Mesenchymal stem cell (in vitro differentiated cells and primary cell): Measurements from ENCODE around the gene PKMYT1.

Experiments
- DNase-seq: peaks from one replicate; pipeline ENCODE4 v3.0.0-alpha.2; 2013
- H2AFZ ChIP-seq: one replicate; pipeline ENCODE4 v1.6.1; 2013; ENCODE audit warnings: low read depth, mild to moderate bottlenecking, control low read depth, inconsistent platforms, low read length, moderate library complexity
- H2AK5ac ChIP-seq: 2 replicates; pipeline ENCODE4 v1.6.1; 2013; ENCODE audit warnings: low read length, moderate library complexity, mild to moderate bottlenecking, inconsistent platforms; ENCODE audit not compliant: severe bottlenecking
- H2BK120ac ChIP-seq: one replicate; pipeline ENCODE4 v1.6.1; 2013; ENCODE audit warnings: low read depth, mild to moderate bottlenecking, inconsistent platforms, low read length, moderate library complexity
- H2BK12ac ChIP-seq, 2 experiments: one replicate each; pipeline ENCODE4 v1.6.1; 2013; ENCODE audit warnings: inconsistent platforms in 2 of 2, low read length in 2 of 2, mild to moderate bottlenecking in 2 of 2, moderate library complexity in 2 of 2, control low read depth in 1 of 2
- H2BK15ac ChIP-seq: one replicate; pipeline ENCODE4 v1.6.1; 2013; ENCODE audit warnings: mild to moderate bottlenecking, low read depth, inconsistent platforms; ENCODE audit not compliant: poor library complexity, severe bottlenecking
- H2BK5ac ChIP-seq: 2 replicates; pipeline ENCODE4 v1.6.1; 2013; ENCODE audit warnings: low read depth, mild to moderate bottlenecking, low read length, control low read depth, inconsistent platforms; ENCODE audit not compliant: poor library complexity, severe bottlenecking
- H3K14ac ChIP-seq, 2 experiments: one replicate each; pipeline ENCODE4 v1.6.1; 2013; ENCODE audit warnings: inconsistent platforms in 2 of 2, low read length in 2 of 2, control low read depth in 1 of 2, mild to moderate bottlenecking in 1 of 2, moderate library complexity in 1 of 2
- H3K18ac ChIP-seq, 2 experiments: one replicate each; pipeline ENCODE4 v1.6.1; 2013; ENCODE audit warnings: inconsistent platforms in 2 of 2, low read length in 2 of 2, control low read depth in 1 of 2, low read depth in 1 of 2, mild to moderate bottlenecking in 1 of 2
- H3K23ac ChIP-seq, 2 experiments: one replicate each; pipeline ENCODE4 v1.6.1; 2013; ENCODE audit warnings: inconsistent platforms in 2 of 2, low read length in 2 of 2, mild to moderate bottlenecking in 2 of 2, moderate library complexity in 2 of 2, control low read depth in 1 of 2
- H3K27ac ChIP-seq: 2 replicates; pipeline ENCODE4 v1.5.1; 2013; ENCODE audit warnings: mild to moderate bottlenecking, moderate library complexity, low read length, control low read depth, inconsistent platforms; ENCODE audit not compliant: poor library complexity, severe bottlenecking
- H3K27me3 ChIP-seq, 2 experiments: 2 replicates each; pipeline versions ENCODE4 v1.6.1 to v1.7.0; 2013; ENCODE audit warnings: low read length in 2 of 2, mild to moderate bottlenecking in 2 of 2, moderate library complexity in 2 of 2, control low read depth in 1 of 2, inconsistent platforms in 1 of 2; ENCODE audit not compliant: control insufficient read depth in 1 of 2, insufficient read depth in 1 of 2
- H3K36me3 ChIP-seq, 2 experiments: 2 replicates each; pipeline versions ENCODE4 v1.6.1 to v1.7.0; 2013; ENCODE audit warnings: low read length in 2 of 2, control low read depth in 1 of 2, inconsistent platforms in 1 of 2, low read depth in 1 of 2, mild to moderate bottlenecking in 1 of 2; ENCODE audit not compliant: insufficient read depth in 2 of 2, control insufficient read depth in 1 of 2
- H3K4ac ChIP-seq, 2 experiments: one replicate each; pipeline ENCODE4 v1.6.1; 2013; ENCODE audit warnings: inconsistent platforms in 2 of 2, low read length in 2 of 2, mild to moderate bottlenecking in 2 of 2, moderate library complexity in 2 of 2, control low read depth in 1 of 2, low read depth in 1 of 2
- H3K4me1 ChIP-seq: 2 replicates; pipeline ENCODE4 v1.6.1; 2013; ENCODE audit warnings: low read depth, low read length, control low read depth; ENCODE audit not compliant: control insufficient read depth, insufficient read depth
- H3K4me2 ChIP-seq: 2 replicates; pipeline ENCODE4 v1.6.1; 2013; ENCODE audit warnings: low read length, mild to moderate bottlenecking, inconsistent platforms; ENCODE audit not compliant: poor library complexity, severe bottlenecking
- H3K4me3 ChIP-seq, 2 experiments: 2 replicates each; pipeline versions ENCODE4 v1.5.1 to v1.7.0; 2013; ENCODE audit warnings: low read length in 2 of 2, mild to moderate bottlenecking in 2 of 2, control low read depth in 1 of 2, low read depth in 1 of 2; ENCODE audit not compliant: insufficient read depth in 1 of 2
- H3K79me1 ChIP-seq: replicated peaks from 2 replicates; pipeline ENCODE4 v1.6.1; 2013; ENCODE audit warnings: mild to moderate bottlenecking, control low read depth, low read length, inconsistent platforms; ENCODE audit not compliant: poor library complexity, severe bottlenecking
- H3K9ac ChIP-seq: 2 replicates; pipeline ENCODE4 v1.7.0; 2013; ENCODE audit warnings: mild to moderate bottlenecking, low read length, moderate library complexity
- H3K9me3 ChIP-seq: 2 replicates; pipeline ENCODE4 v1.7.0; 2013; ENCODE audit warnings: mild to moderate bottlenecking, low read length; ENCODE audit not compliant: control insufficient read depth
- H4K8ac ChIP-seq: one replicate; pipeline ENCODE4 v1.6.1; 2013; ENCODE audit warnings: inconsistent platforms, mild to moderate bottlenecking, low read length, moderate library complexity
- H4K91ac ChIP-seq: one replicate; pipeline ENCODE4 v1.6.1; 2013; ENCODE audit warnings: mild to moderate bottlenecking, low read length, inconsistent platforms
- WGBS: methylation state at CpG from one replicate; pipeline ENCODE4 v1.1.7; 2013; ENCODE audit warnings: mixed read lengths; 5-methylcytosine and 5-hydroxymethylcytosine counted together

Gene PKMYT1

GRCh38 chr16:2973093-2973492, 7.2 kb downstream of the PKMYT1 start:
- H3K79me1 ChIP-seq: peaks cover 17% of the 10 kb centered on the region
- no peak overlapping the region for H2AK5ac ChIP-seq
- no peak overlapping the region for H2BK15ac ChIP-seq
- no peak for DNase-seq
- no peak overlapping the region for H2BK120ac ChIP-seq
- no peak overlapping the region for H3K4me2 ChIP-seq
- no peak overlapping the region for H3K27ac ChIP-seq
- peaks cover 39% of the 10 kb centered on the region for H3K4me1 ChIP-seq
- no peak overlapping the region for H4K91ac ChIP-seq
- 89% methylated on average over 5 of the region's 5 CpGs for WGBS
- H3K14ac ChIP-seq: no peak overlapping the region
- H4K8ac ChIP-seq: no peak overlapping the region
- H3K23ac ChIP-seq: no peak overlapping the region
- no peak overlapping the region for H3K18ac ChIP-seq
- no peak overlapping the region for H3K4me3 ChIP-seq
- H2AFZ ChIP-seq: no peak overlapping the region
- H2BK5ac ChIP-seq: no peak overlapping the region
- H3K36me3 ChIP-seq: peaks cover 0 to 52% of the 10 kb centered on the region in 2 experiments
- no peak overlapping the region for H2BK12ac ChIP-seq
- H3K4ac ChIP-seq: no peak overlapping the region
- no peak overlapping the region for H3K9ac ChIP-seq
- H3K27me3 ChIP-seq: peaks cover under 1 to 8% of the 10 kb centered on the region in 2 experiments
- no peaks in the 10 kb centered on the region for H3K9me3 ChIP-seq

- H3K18ac ChIP-seq: no peak overlapping the region
- H4K8ac ChIP-seq: no peak overlapping the region
- H3K36me3 ChIP-seq: peaks cover 0 to 49% of the 10 kb centered on the region in 2 experiments
- no peak overlapping the region for H3K4ac ChIP-seq
- no peak overlapping the region for H2AFZ ChIP-seq
- H2BK12ac ChIP-seq: no peak overlapping the region
- H3K27ac ChIP-seq: no peak overlapping the region
- H2BK120ac ChIP-seq: no peak overlapping the region
- DNase-seq: no peak
- no peak overlapping the region for H3K4me2 ChIP-seq
- H2AK5ac ChIP-seq: no peak overlapping the region
- peaks cover 37% of the 10 kb centered on the region for H3K4me1 ChIP-seq
- H3K14ac ChIP-seq: no peak overlapping the region
- H2BK5ac ChIP-seq: no peak overlapping the region
- no peak overlapping the region for H3K4me3 ChIP-seq
- peaks cover 6 to 17% of the 10 kb centered on the region in 2 experiments for H3K27me3 ChIP-seq
- H3K23ac ChIP-seq: no peak overlapping the region
- H4K91ac ChIP-seq: no peak overlapping the region
- 91% methylated on average over 15 of the region's 15 CpGs for WGBS
- no peak overlapping the region for H2BK15ac ChIP-seq
- H3K79me1 ChIP-seq: peaks cover 12% of the 10 kb centered on the region
- H3K9me3 ChIP-seq: no peaks in the 10 kb centered on the region
- H3K9ac ChIP-seq: no peak overlapping the region
These were observed 8.1 kb downstream of the PKMYT1 start for GRCh38 chr16:2971985-2972784.

- no peak overlapping the region for H3K4ac ChIP-seq
- 96% methylated on average over 35 of the region's 35 CpGs for WGBS
- H3K27ac ChIP-seq: no peak overlapping the region
These were observed 8.9 kb downstream of the PKMYT1 start for GRCh38 chr16:2971134-2971984.

GRCh38 chr16:2970563-2970962, 9.7 kb downstream of the PKMYT1 start:
- Histone ChIP-seq H3K23ac (no peak overlapping the region), H3K18ac (no peak overlapping the region), H3K9me3 (no peaks in the 10 kb centered on the region), H3K27me3 (peaks cover 18 to 31% of the 10 kb centered on the region in 2 experiments), H2BK12ac (no peak overlapping the region), H3K4me3 (peak overlapping the region in 1 of 2 experiments; percentile 80), H2AK5ac (no peak overlapping the region), H2AFZ (no peak overlapping the region), H3K79me1 (peaks cover 11% of the 10 kb centered on the region), H3K14ac (no peak overlapping the region), H3K4ac (no peak overlapping the region), H3K9ac (no peak overlapping the region), H4K8ac (no peak overlapping the region), H3K4me1 (peaks cover 41% of the 10 kb centered on the region), H2BK15ac (peak overlapping the region; percentile 19), H3K4me2 (peak overlapping the region; percentile 100), H2BK5ac (peak overlapping the region; percentile 45), H2BK120ac (no peak overlapping the region), H3K27ac (no peak overlapping the region), H3K36me3 (peaks cover 0 to 39% of the 10 kb centered on the region in 2 experiments), H4K91ac (no peak overlapping the region)
- DNase-seq: no peak
- 90% methylated on average over 5 of the region's 6 CpGs for WGBS

More at GRCh38 chr16:2971134-2971984, 8.9 kb downstream of the PKMYT1 start:
- Histone ChIP-seq H3K36me3 (peaks cover 0 to 45% of the 10 kb centered on the region in 2 experiments), H3K14ac (no peak overlapping the region), H3K18ac (no peak overlapping the region), H3K4me3 (no peak overlapping the region), H2BK12ac (peak overlapping the region in 1 of 2 experiments; percentile 33), H3K79me1 (peaks cover 11% of the 10 kb centered on the region), H2BK5ac (no peak overlapping the region), H2AFZ (no peak overlapping the region), H4K91ac (no peak overlapping the region), H3K4me1 (peaks cover 40% of the 10 kb centered on the region), H2BK15ac (no peak overlapping the region), H3K23ac (no peak overlapping the region), H2BK120ac (no peak overlapping the region), H3K9ac (no peak overlapping the region), H4K8ac (no peak overlapping the region), H3K9me3 (no peaks in the 10 kb centered on the region), H2AK5ac (no peak overlapping the region), H3K27me3 (peaks cover 10 to 23% of the 10 kb centered on the region in 2 experiments), H3K4me2 (no peak overlapping the region)
- no peak for DNase-seq
